T-helper 1 cell treated with Interleukin-12 subunit alpha and Interleukin-12 subunit beta and Interleukin-4 antibody, amounts not matched to agents 30 μg/mL and 1 μg/mL, for 36 hours (primary cell): ENCODE results near the gene KCNC4.

Experiments
- H3K27ac Mint-ChIP-seq: one replicate; pipeline ENCODE4 v1.8.0; 2021; ENCODE audit warnings: mild to moderate bottlenecking, mixed read lengths
- H3K27me3 Mint-ChIP-seq: one replicate; pipeline ENCODE4 v1.8.0; 2021; ENCODE audit warnings: low read depth, mixed read lengths
- H3K36me3 Mint-ChIP-seq: one replicate; pipeline ENCODE4 v1.8.0; 2021; ENCODE audit warnings: low read depth, mixed read lengths
- H3K4me1 Mint-ChIP-seq: one replicate; pipeline ENCODE4 v1.8.0; 2021; ENCODE audit warnings: low read depth, mixed read lengths
- H3K4me3 Mint-ChIP-seq: one replicate; pipeline ENCODE4 v1.8.0; 2021; ENCODE audit warnings: mild to moderate bottlenecking, moderate library complexity, mixed read lengths
- H3K9me3 Mint-ChIP-seq: one replicate; pipeline ENCODE4 v1.8.0; 2021; ENCODE audit warnings: mixed read lengths

Gene KCNC4

DNA sequence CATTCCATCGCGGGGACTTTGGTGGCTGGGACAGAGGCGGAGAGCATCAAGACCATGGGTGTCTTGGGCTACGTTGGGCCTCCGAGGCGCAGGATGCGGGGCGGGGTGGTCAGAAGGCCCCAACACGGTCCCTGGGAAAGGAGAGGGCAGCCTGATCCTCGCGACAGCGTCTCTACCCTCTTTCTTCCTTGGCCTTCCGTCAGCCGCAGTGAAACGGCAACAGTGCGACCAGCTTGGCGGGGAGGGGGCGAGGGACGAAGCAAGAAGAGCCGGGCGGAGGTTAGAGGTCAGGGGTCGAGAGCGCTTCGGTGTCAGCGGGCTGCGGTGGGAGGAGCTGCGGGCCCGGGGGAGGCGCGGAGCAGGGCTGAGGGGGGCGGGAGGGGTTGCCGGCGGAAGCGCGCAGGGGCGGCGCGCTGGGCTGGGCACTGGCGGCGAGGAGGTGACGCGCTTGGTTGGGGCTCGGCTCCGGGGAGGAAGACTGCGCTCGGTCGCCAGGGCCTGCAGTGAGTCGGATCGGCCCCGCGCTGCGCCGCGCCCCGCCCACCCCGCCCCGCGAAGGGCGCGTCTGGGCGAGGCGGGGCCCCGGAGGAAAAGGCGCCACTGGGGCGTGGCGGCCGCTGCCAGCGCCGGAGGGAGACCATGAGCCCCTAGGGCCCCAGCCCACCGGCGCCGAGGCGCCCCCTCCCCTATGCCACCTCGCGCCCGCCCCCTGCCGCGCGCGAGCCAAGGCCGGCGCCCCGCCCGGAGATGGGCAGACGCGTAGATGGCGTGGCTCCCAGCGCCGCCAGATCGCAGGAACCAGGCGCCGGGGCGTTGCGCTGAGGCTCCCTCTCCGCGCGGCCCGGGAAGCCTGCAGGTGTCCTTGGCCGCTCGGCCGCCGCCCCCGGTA lies at the start of gene KCNC4:
Gene KCNC4, plus strand, starts transcription at position 600 of the 889 bp plus-strand sequence. CDS start 1,186 bp downstream, outside the sequence.
- H3K4me1 Mint-ChIP-seq = peaks cover 27% of the 10 kb centered on the region
- H3K27me3 Mint-ChIP-seq = peaks cover 15% of the 10 kb centered on the region
- no peaks in the 10 kb centered on the region for H3K9me3 Mint-ChIP-seq
- no peaks in the 10 kb centered on the region for H3K36me3 Mint-ChIP-seq
- peak within 1 kb of the TSS; percentile 88 for H3K4me3 Mint-ChIP-seq
- H3K27ac Mint-ChIP-seq = peak within 1 kb of the TSS; percentile 85

- H3K4me1 Mint-ChIP-seq = peaks cover 2% of the 10 kb centered on the region
- peaks cover 8% of the 10 kb centered on the region for H3K27me3 Mint-ChIP-seq
- no peak overlapping the region for H3K4me3 Mint-ChIP-seq
- no peak overlapping the region for H3K27ac Mint-ChIP-seq
- H3K36me3 Mint-ChIP-seq = no peaks in the 10 kb centered on the region
- no peaks in the 10 kb centered on the region for H3K9me3 Mint-ChIP-seq
These were observed 49.5 kb upstream of the KCNC4 start for GRCh38 chr1:110160538-110161100.

DNA sequence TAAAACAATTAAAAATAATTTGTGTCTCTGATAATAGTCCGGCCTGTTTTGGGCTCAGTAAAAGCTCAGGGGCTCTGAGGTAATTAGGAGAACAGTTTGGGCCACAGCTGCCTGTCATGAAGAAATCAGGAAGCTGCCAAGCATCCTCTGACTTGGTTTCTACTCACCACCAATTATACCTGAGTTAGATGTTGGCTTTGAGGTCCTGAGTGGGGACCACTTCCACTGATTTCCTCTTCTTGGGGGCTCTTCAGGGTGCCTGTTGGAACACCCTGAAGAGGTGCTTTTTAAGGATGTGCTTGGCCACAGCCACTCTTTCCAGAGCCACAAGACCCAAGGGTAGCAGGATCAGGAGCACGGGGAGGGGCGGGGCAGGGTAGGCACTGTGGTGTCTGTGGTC lies 48.9 kb upstream of the KCNC4 start:
- Mint-ChIP-seq H3K27me3 (peaks cover 8% of the 10 kb centered on the region), H3K9me3 (no peaks in the 10 kb centered on the region), H3K36me3 (no peaks in the 10 kb centered on the region), H3K27ac (no peak overlapping the region), H3K4me1 (peaks cover 2% of the 10 kb centered on the region), H3K4me3 (no peak overlapping the region)

GRCh38 chr1:110161849-110162248 lies 48.3 kb upstream of the KCNC4 start:
- Mint-ChIP-seq H3K4me3 (no peak overlapping the region), H3K27me3 (peaks cover 3% of the 10 kb centered on the region), H3K9me3 (no peaks in the 10 kb centered on the region), H3K27ac (no peak overlapping the region), H3K36me3 (no peaks in the 10 kb centered on the region), H3K4me1 (peaks cover 2% of the 10 kb centered on the region)

- Mint-ChIP-seq H3K36me3 (no peaks in the 10 kb centered on the region), H3K9me3 (no peaks in the 10 kb centered on the region), H3K4me1 (peaks cover 2% of the 10 kb centered on the region)
These were observed 46.5 kb upstream of the KCNC4 start for GRCh38 chr1:110163591-110163990.

GRCh38 chr1:110164725-110165350 lies 45.3 kb upstream of the KCNC4 start:
- H3K9me3 Mint-ChIP-seq = no peaks in the 10 kb centered on the region
- H3K4me3 Mint-ChIP-seq = no peak overlapping the region
- no peaks in the 10 kb centered on the region for H3K36me3 Mint-ChIP-seq
- no peak overlapping the region for H3K27ac Mint-ChIP-seq
- H3K27me3 Mint-ChIP-seq = no peaks in the 10 kb centered on the region
- peaks cover 2% of the 10 kb centered on the region for H3K4me1 Mint-ChIP-seq

More at GRCh38 chr1:110163591-110163990, 46.5 kb upstream of the KCNC4 start:
- H3K4me3 Mint-ChIP-seq = no peak overlapping the region
- no peaks in the 10 kb centered on the region for H3K27me3 Mint-ChIP-seq
- no peak overlapping the region for H3K27ac Mint-ChIP-seq

DNA sequence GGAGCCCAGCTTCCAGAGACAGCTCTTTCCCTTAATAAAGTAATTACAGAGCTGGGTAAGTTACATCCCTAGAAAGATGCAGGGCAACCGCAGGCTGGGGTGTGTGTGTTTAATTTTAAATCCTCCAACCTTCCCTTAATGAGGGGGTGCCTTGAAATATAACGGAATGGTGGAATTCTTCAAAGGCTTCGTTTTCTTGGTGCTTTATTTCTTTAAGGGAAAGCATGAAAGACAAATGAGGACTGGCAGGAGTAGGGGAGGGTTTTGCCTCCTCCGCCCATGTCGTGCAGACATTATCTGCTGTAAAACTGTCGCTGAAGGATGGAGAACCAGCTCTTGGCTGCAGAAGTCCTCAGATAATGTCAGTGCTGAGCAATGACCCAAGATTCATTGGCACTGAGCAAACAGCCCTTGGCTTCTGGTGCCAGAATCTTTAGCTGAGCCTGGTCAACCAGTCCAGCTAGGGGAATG lies 44.3 kb upstream of the KCNC4 start:
- Mint-ChIP-seq H3K36me3 (no peaks in the 10 kb centered on the region), H3K4me1 (peaks cover 2% of the 10 kb centered on the region), H3K4me3 (no peak overlapping the region), H3K27me3 (no peaks in the 10 kb centered on the region), H3K9me3 (no peaks in the 10 kb centered on the region), H3K27ac (no peak overlapping the region)

DNA sequence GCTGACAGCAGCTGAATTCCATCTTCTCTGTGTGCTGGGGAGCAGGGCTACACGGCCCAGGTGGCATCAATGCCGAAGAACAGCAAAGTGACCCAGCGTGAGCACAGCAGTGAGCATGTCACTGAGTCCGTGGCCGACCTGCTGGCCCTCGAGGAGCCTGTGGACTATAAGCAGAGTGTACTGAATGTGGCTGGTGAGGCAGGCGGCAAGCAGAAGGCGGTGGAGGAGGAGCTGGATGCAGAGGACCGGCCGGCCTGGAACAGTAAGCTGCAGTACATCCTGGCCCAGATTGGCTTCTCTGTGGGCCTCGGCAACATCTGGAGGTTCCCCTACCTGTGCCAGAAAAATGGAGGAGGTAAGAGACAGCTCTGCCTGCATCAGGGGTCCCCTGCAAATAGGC lies 43.3 kb upstream of the KCNC4 start:
- H3K27me3 Mint-ChIP-seq = no peaks in the 10 kb centered on the region
- H3K9me3 Mint-ChIP-seq = no peaks in the 10 kb centered on the region
- H3K4me1 Mint-ChIP-seq = peaks cover 2% of the 10 kb centered on the region
- no peaks in the 10 kb centered on the region for H3K36me3 Mint-ChIP-seq
- no peak overlapping the region for H3K27ac Mint-ChIP-seq
- H3K4me3 Mint-ChIP-seq = no peak overlapping the region

DNA sequence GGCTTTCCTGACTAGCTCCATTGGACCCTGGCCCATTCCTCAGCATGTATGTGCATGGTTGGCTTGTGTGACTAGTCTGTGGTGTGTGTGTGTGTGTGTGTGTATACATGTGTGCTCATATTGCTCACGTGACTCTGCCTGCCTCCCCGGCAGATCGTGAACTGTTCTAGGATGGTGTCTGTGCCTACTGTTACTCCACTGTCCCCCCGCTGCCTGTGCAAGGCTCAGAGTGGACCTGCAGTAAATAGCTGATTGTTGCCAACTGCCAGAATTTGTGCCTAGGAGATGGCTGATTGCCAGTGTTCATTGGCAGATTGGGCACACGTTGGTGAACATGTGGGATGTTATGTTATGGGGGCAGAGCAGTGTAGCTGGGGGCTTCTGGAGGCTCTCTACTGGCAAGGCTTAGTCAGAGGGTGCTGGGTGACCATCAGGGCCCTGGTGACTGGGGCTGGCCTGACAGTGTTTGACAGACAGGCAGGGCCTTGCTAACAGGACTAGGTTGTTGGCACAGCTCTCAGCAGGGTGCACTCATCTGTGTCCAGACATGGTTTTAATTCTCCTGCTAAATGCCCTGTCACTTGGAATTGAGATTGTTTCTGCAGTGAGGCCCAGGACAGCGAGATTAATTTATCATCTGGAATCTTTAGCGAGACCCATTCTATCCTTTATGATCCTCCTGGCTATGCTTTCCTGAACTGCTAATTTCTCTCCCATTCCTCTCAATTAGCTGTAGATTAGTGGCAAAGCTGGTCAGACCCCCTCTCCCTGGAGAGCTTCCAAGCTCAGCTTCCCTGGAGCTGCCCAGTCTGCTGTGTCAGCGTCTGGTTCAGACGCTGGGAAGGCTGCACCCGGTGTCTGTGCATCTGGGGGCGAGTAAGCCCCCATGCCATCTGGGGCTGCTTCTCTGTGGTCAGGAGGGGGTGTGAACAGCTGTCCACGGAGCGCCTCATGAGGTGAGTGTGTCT lies 39.1 kb upstream of the KCNC4 start:
- no peaks in the 10 kb centered on the region for H3K4me1 Mint-ChIP-seq
- H3K27ac Mint-ChIP-seq = no peak overlapping the region
- no peaks in the 10 kb centered on the region for H3K36me3 Mint-ChIP-seq
- no peaks in the 10 kb centered on the region for H3K27me3 Mint-ChIP-seq
- H3K9me3 Mint-ChIP-seq = no peaks in the 10 kb centered on the region
- H3K4me3 Mint-ChIP-seq = no peak overlapping the region

GRCh38 chr1:110172001-110172400 lies 38.1 kb upstream of the KCNC4 start:
- Mint-ChIP-seq H3K4me1 (no peaks in the 10 kb centered on the region), H3K9me3 (no peaks in the 10 kb centered on the region), H3K36me3 (no peaks in the 10 kb centered on the region), H3K4me3 (no peak overlapping the region), H3K27ac (no peak overlapping the region), H3K27me3 (no peaks in the 10 kb centered on the region)

DNA sequence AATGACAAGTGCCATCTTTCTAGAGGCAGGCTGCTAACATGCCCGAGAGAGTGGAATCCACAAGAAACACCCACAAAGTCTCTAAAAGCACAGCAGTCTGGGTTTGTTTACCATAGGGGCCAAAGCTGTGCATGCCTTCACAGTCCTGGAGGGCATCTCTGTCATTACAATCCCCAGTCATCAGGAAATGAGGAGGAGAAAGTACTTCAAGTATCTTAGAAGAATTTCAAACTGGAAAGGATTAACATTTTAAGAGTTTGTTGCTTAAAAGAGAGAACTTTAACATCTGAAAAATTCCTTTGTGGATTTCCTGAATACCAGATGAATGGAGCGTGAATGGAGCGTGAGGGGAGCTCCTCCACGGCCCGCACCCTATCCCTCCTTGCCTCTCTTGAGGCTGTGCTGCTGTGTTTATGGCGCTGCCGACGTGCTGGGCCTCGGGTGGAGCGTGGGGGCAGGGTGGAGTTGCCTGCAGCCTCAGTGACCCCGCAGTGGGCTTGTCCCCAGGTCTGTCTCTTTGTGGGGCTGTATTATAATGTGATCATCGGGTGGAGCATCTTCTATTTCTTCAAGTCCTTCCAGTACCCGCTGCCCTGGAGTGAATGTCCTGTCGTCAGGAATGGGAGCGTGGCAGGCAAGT lies 36.5 kb upstream of the KCNC4 start:
- no peaks in the 10 kb centered on the region for H3K9me3 Mint-ChIP-seq
- no peak overlapping the region for H3K4me3 Mint-ChIP-seq
- H3K27ac Mint-ChIP-seq = no peak overlapping the region
- no peaks in the 10 kb centered on the region for H3K27me3 Mint-ChIP-seq
- H3K36me3 Mint-ChIP-seq = no peaks in the 10 kb centered on the region
- no peaks in the 10 kb centered on the region for H3K4me1 Mint-ChIP-seq

DNA sequence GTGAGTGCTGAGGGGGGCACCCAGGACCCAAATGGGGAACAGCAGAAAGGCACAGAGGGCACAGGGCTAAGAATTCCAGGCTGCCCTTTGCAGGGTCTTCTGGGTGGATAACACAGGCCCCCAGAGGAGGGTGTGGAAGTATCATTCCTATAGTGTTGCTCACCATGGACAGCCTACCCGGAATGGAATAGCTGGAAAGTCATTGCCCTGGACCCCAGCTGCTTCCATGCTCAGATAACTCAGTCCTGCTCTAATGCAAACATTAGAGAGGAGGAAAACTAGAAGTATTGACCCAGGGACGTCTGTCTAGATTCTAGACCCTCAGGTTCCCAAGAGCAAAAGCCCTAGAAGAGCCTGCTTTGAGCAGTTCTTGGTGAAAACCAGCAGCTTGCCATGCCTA lies 35.2 kb upstream of the KCNC4 start:
- no peaks in the 10 kb centered on the region for H3K36me3 Mint-ChIP-seq
- H3K4me1 Mint-ChIP-seq = no peaks in the 10 kb centered on the region
- H3K27ac Mint-ChIP-seq = no peak overlapping the region
- no peaks in the 10 kb centered on the region for H3K27me3 Mint-ChIP-seq
- H3K9me3 Mint-ChIP-seq = no peaks in the 10 kb centered on the region
- no peak overlapping the region for H3K4me3 Mint-ChIP-seq

DNA sequence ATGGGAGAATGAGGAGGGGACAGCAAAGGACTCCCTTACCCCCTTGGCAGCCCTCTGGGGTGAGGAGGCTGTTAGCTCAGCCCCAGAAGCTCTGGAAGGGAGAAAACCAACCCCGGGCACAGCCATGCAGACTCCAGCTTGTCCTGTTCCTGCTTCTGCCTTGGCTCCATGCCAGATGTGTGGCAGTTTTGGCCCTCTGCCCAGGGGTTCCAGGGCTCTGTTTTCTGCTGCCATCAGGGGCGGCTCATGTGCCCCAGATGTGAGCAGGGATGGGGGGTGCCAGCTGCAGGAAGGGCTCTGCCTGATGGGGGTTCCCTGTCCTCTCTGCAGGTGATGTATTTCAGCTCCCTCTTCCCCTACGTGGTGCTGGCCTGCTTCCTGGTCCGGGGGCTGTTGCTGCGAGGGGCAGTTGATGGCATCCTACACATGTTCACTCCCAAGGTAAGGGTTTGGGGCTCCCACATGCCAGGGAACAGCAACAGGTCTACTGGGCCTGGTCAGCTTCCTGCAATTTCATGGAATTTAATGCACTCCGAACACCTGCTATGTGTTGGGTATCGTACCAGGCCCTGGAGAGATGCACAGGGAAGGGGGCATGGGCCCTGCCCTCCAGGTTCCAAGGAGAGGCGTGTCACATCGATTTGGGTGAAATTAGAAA lies 33.7 kb upstream of the KCNC4 start:
- Mint-ChIP-seq H3K27me3 (no peaks in the 10 kb centered on the region), H3K4me1 (no peaks in the 10 kb centered on the region), H3K4me3 (no peak overlapping the region), H3K36me3 (no peaks in the 10 kb centered on the region), H3K9me3 (no peaks in the 10 kb centered on the region), H3K27ac (no peak overlapping the region)
